ENCODE measurements around the gene RIPK3. TPM values are rescaled to one million over a fixed set of nuclear protein-coding genes. Genes with fewer than 3 reads are reported as not detected.

Gene RIPK3
- total RNA-seq, 1 experiment from 2014 or later = 0.35 TPM

DNA sequence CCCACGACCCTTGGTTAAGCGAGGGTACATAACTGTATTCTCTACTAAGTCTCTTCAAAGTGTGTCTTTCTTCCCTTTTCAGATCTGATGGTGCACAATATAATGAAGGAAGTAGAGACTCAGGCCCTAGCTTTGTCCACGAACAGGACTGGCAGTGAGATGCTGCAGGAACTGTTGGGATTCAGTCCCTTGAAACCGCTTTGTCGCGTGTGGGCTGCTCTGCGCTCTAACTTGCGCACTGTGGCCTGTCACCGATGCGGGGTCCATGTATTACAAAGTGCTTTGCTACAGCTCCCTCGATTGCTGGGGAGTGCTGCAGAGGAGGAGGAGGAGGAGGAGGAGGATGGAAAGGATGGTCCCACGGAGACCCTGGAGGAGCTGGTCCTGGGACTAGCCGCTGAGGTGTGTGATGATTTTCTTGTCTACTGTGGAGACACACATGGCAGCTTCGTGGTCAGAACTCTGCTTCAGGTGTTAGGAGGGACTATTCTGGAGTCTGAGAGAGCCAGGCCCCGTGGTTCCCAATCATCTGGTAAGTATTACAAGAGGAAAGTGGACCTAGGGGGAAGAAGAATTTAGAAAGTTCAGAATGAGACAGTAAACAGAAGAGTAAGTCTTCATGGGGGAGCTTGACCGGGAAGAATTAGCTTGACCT, 39.3 kb downstream of the RIPK3 start:
- Histone ChIP-seq H3K56ac (ENCODE audit: insufficient read length, low read depth, low read length) (no peak overlapping the region), H3K4me2 (ENCODE audit: insufficient read depth, insufficient read length, low read length) (peak overlapping the region; percentile 100), H3K27me3 (ENCODE audit: insufficient read depth, low read length) (no peaks in the 10 kb centered on the region), H3K79me2 (ENCODE audit: insufficient read depth, low read length) (peaks cover 4% of the 10 kb centered on the region; the same call in 1 of the 2 replicates), H3K9ac (ENCODE audit: extremely low read depth, insufficient read length, low read length) (peak overlapping the region; percentile 76), H3K23ac (ENCODE audit: insufficient read length, low read depth, low read length) (no peak overlapping the region), H4K20me1 (ENCODE audit: control insufficient read depth, insufficient read depth, insufficient read length) (no peaks in the 10 kb centered on the region), H3K9me3 (ENCODE audit: control insufficient read depth, low read depth, low read length) (no peaks in the 10 kb centered on the region), H2BK15ac (ENCODE audit: low read depth, low read length) (no peak overlapping the region), H3K14ac (ENCODE audit: insufficient read depth, low read length) (no peak overlapping the region), H2BK12ac (ENCODE audit: insufficient read length, low read depth, low read length) (no peak overlapping the region), H3K4me1 (ENCODE audit: insufficient read depth, low read length) (peaks cover 4% of the 10 kb centered on the region; the same call in 1 of the 2 replicates), H2BK20ac (ENCODE audit: low read depth, low read length, poor library complexity, severe bottlenecking) (no peak overlapping the region), H2BK5ac (ENCODE audit: insufficient read length, low read length) (no peak overlapping the region), H4K5ac (ENCODE audit: insufficient read length, low read depth, low read length) (no peak overlapping the region), H3T11ph (ENCODE audit: low read length) (no peak overlapping the region), H3K23me2 (ENCODE audit: insufficient read length, low read depth, low read length, poor library complexity, severe bottlenecking) (peaks cover 11% of the 10 kb centered on the region), H2AFZ (ENCODE audit: low read length) (no peak overlapping the region), H4K8ac (replicated peaks; ENCODE audit: insufficient read length, low read depth, low read length) (no peak overlapping the region), H4K91ac (ENCODE audit: insufficient read length, low read depth, low read length) (no peak overlapping the region), H2BK120ac (ENCODE audit: low read depth, low read length, poor library complexity, severe bottlenecking) (no peak overlapping the region), H3K27ac (ENCODE audit: insufficient read length, low read depth, low read length) (no peak overlapping the region), H3K79me1 (ENCODE audit: insufficient read depth, low read depth, low read length, poor library complexity, severe bottlenecking) (peaks cover 3% of the 10 kb centered on the region), H3K4ac (ENCODE audit: low read depth, low read length) (no peak overlapping the region), H2AK5ac (ENCODE audit: insufficient read length, low read length) (no peak overlapping the region), H3K18ac (ENCODE audit: insufficient read length, low read depth, low read length) (no peak overlapping the region)
- Mint-ChIP-seq H3K4me1 (peaks cover 21 to 22% of the 10 kb centered on the region in 2 experiments), H3K36me3 (ENCODE audit: insufficient read depth in 1 of 3, low read depth in 3 of 3) (peaks cover 31 to 59% (median 56%) of the 10 kb centered on the region in 3 experiments), H3K4me3 (peak overlapping the region; percentile 91 to 93), H3K27me3 (ENCODE audit: low read depth) (no peaks in the 10 kb centered on the region; the same call in 1 of the 2 replicates), H3K9me3 (no peaks in the 10 kb centered on the region; a peak in 1 of 5 replicates), H3K27ac (peak overlapping the region in 2 of 3 experiments; percentile 83 to 97; a peak in 3 of 7 replicates)
- no peak for TF ChIP-seq CTCF (conservative IDR thresholded peaks at IDR 0.05)
- no CpG with 5 or more reads among the region's 16 CpGs for WGBS (ENCODE audit: extremely low coverage, insufficient read length, low lambda C conversion rate)
- no peak for DNase-seq
